GM18508 (cell line): ENCODE data around the gene DIPK2B.

Experiments used
- ATAC-seq: cut with Tn5 transposase; IDR thresholded peaks from one replicate; pipeline ENCODE4 v1.9.1; 2021; ENCODE audit warnings: moderate number of reproducible peaks; ENCODE audit not compliant: insufficient read depth, unreplicated experiment

The DIPK2B gene

GRCh38 chrX:45164021-45164621 lies 36.6 kb downstream of the DIPK2B start:
- ATAC-seq: no peak

GRCh38 chrX:45157647-45158046 lies 43.0 kb downstream of the DIPK2B start:
- ATAC-seq: no peak

- ATAC-seq: no peak
Observed at GRCh38 chrX:45154462-45154861, 46.2 kb downstream of the DIPK2B start.

GRCh38 chrX:45154033-45154360 lies 46.7 kb downstream of the DIPK2B start:
- no peak for ATAC-seq
